Dendritic cell treated with granulocyte-macrophage colony-stimulating factor and Interleukin-4, amounts not matched to agents 40 ng/mL and 50 ng/mL, for 4 days (primary cell): Measurements from ENCODE around the gene IFI6.
"Not testable (repeated sequence)": the region's sequence is repeated elsewhere in the genome, so short reads cannot be mapped to it uniquely, and the experiment has no call there.

Experiments used
- H3K27ac Mint-ChIP-seq: one replicate; pipeline ENCODE4 v1.8.0; 2022; ENCODE audit warnings: mild to moderate bottlenecking, mixed read lengths
- H3K27me3 Mint-ChIP-seq: one replicate; pipeline ENCODE4 v1.8.0; 2022; ENCODE audit warnings: mild to moderate bottlenecking, mixed read lengths
- H3K36me3 Mint-ChIP-seq: one replicate; pipeline ENCODE4 v1.8.0; 2022; ENCODE audit warnings: low read depth, mixed read lengths
- H3K4me1 Mint-ChIP-seq: one replicate; pipeline ENCODE4 v1.8.0; 2022; ENCODE audit warnings: low read depth, mixed read lengths
- H3K4me3 Mint-ChIP-seq: one replicate; pipeline ENCODE4 v1.8.0; 2022; ENCODE audit warnings: mild to moderate bottlenecking, moderate library complexity, mixed read lengths
- H3K9me3 Mint-ChIP-seq: one replicate; pipeline ENCODE4 v1.8.0; 2022; ENCODE audit warnings: mixed read lengths
- intact Hi-C: fragments of 100-400 bp; cut with micrococcal nuclease; formaldehyde crosslinking; loops from one replicate; pipeline ENCODE4 v1.15.0; 2022

Gene IFI6

GRCh38 chr1:27634985-27635367 is 37.0 kb downstream of the IFI6 start, which contains the start of gene FGR:
Gene FGR, minus strand, starts transcription at chr1:27635185. Its CDS starts 11,269 bp downstream, at chr1:27623916.
- peaks cover 38% of the 10 kb centered on the region for H3K36me3 Mint-ChIP-seq
- intact Hi-C loops, result no loop called here
- H3K4me3 Mint-ChIP-seq, result peak within 1 kb of the TSS; percentile 99
- H3K27me3 Mint-ChIP-seq, result no peaks in the 10 kb centered on the region
- H3K9me3 Mint-ChIP-seq, result no peaks in the 10 kb centered on the region
- peaks cover 82% of the 10 kb centered on the region for H3K4me1 Mint-ChIP-seq
- H3K27ac Mint-ChIP-seq, result peak within 1 kb of the TSS; percentile 99

- Mint-ChIP-seq H3K4me1 (peaks cover 83% of the 10 kb centered on the region), H3K4me3 (peak overlapping the region; percentile 99), H3K27ac (peak overlapping the region; percentile 99), H3K27me3 (no peaks in the 10 kb centered on the region), H3K9me3 (no peaks in the 10 kb centered on the region), H3K36me3 (peaks cover 42% of the 10 kb centered on the region)
- intact Hi-C loops, result no loop called here
These were observed 37.6 kb downstream of the IFI6 start for GRCh38 chr1:27634177-27634984.

- H3K27ac Mint-ChIP-seq, result peak overlapping the region; percentile 99
- H3K36me3 Mint-ChIP-seq, result peaks cover 49% of the 10 kb centered on the region
- intact Hi-C loops, result no loop called here
- no peaks in the 10 kb centered on the region for H3K9me3 Mint-ChIP-seq
- H3K4me3 Mint-ChIP-seq, result peak overlapping the region; percentile 99
- peaks cover 87% of the 10 kb centered on the region for H3K4me1 Mint-ChIP-seq
- H3K27me3 Mint-ChIP-seq, result no peaks in the 10 kb centered on the region
These were observed 38.3 kb downstream of the IFI6 start for GRCh38 chr1:27633640-27634176.

GRCh38 chr1:27633298-27633610 is 38.7 kb downstream of the IFI6 start:
- peak overlapping the region; percentile 99 for H3K27ac Mint-ChIP-seq
- H3K4me3 Mint-ChIP-seq, result peak overlapping the region; percentile 99
- H3K36me3 Mint-ChIP-seq, result peaks cover 51% of the 10 kb centered on the region
- peaks cover 87% of the 10 kb centered on the region for H3K4me1 Mint-ChIP-seq
- H3K27me3 Mint-ChIP-seq, result no peaks in the 10 kb centered on the region
- no peaks in the 10 kb centered on the region for H3K9me3 Mint-ChIP-seq
- intact Hi-C loops, result no loop called here

GRCh38 chr1:27632387-27633297 is 39.4 kb downstream of the IFI6 start:
- Mint-ChIP-seq H3K9me3 (no peaks in the 10 kb centered on the region), H3K36me3 (peaks cover 51% of the 10 kb centered on the region), H3K4me3 (peak overlapping the region; percentile 99), H3K4me1 (peaks cover 85% of the 10 kb centered on the region), H3K27ac (peak overlapping the region; percentile 99), H3K27me3 (no peaks in the 10 kb centered on the region)
- intact Hi-C loops, result no loop called here

- intact Hi-C loops, result no loop called here
- peak overlapping the region; percentile 99 for H3K27ac Mint-ChIP-seq
- peak overlapping the region; percentile 48 for H3K4me3 Mint-ChIP-seq
- H3K27me3 Mint-ChIP-seq, result no peaks in the 10 kb centered on the region
- H3K36me3 Mint-ChIP-seq, result peaks cover 51% of the 10 kb centered on the region
- H3K4me1 Mint-ChIP-seq, result peaks cover 69% of the 10 kb centered on the region
- H3K9me3 Mint-ChIP-seq, result no peaks in the 10 kb centered on the region
These were observed 41.0 kb downstream of the IFI6 start for GRCh38 chr1:27630859-27631491.

- Mint-ChIP-seq H3K4me1 (peaks cover 55% of the 10 kb centered on the region), H3K27ac (peak overlapping the region; percentile 66), H3K27me3 (no peaks in the 10 kb centered on the region), H3K36me3 (peaks cover 40% of the 10 kb centered on the region), H3K4me3 (peak overlapping the region; percentile 48), H3K9me3 (no peaks in the 10 kb centered on the region)
- intact Hi-C loops, result no loop called here
These were observed 43.3 kb downstream of the IFI6 start for GRCh38 chr1:27628712-27629111.

- H3K4me1 Mint-ChIP-seq, result peaks cover 45% of the 10 kb centered on the region
- H3K4me3 Mint-ChIP-seq, H3K9me3 Mint-ChIP-seq, H3K27ac Mint-ChIP-seq, H3K27me3 Mint-ChIP-seq, intact Hi-C loops: not testable (repeated sequence)
- peaks cover 31% of the 10 kb centered on the region for H3K36me3 Mint-ChIP-seq
These were observed 44.3 kb downstream of the IFI6 start for GRCh38 chr1:27627733-27628132.

GRCh38 chr1:27627061-27627460 is 44.9 kb downstream of the IFI6 start:
- intact Hi-C loops, result no loop called here
- H3K4me3 Mint-ChIP-seq, result no peak overlapping the region
- no peak overlapping the region for H3K27ac Mint-ChIP-seq
- peaks cover 25% of the 10 kb centered on the region for H3K36me3 Mint-ChIP-seq
- H3K27me3 Mint-ChIP-seq, result no peaks in the 10 kb centered on the region
- no peaks in the 10 kb centered on the region for H3K9me3 Mint-ChIP-seq
- peaks cover 42% of the 10 kb centered on the region for H3K4me1 Mint-ChIP-seq

- H3K4me1 Mint-ChIP-seq, result peaks cover 42% of the 10 kb centered on the region
- intact Hi-C loops, result no loop called here
These were observed 45.7 kb downstream of the IFI6 start for GRCh38 chr1:27626031-27626935.

GRCh38 chr1:27624467-27625178 is 47.4 kb downstream of the IFI6 start:
- no peak overlapping the region for H3K4me3 Mint-ChIP-seq
- H3K4me1 Mint-ChIP-seq, result peaks cover 35% of the 10 kb centered on the region
- H3K27me3 Mint-ChIP-seq, result no peaks in the 10 kb centered on the region
- H3K27ac Mint-ChIP-seq, result no peak overlapping the region
- intact Hi-C loops, result no loop called here
- no peaks in the 10 kb centered on the region for H3K9me3 Mint-ChIP-seq
- peaks cover 16% of the 10 kb centered on the region for H3K36me3 Mint-ChIP-seq

More at GRCh38 chr1:27626031-27626935, 45.7 kb downstream of the IFI6 start:
- Mint-ChIP-seq H3K27me3 (no peaks in the 10 kb centered on the region), H3K4me3 (no peak overlapping the region), H3K36me3 (peaks cover 24% of the 10 kb centered on the region), H3K9me3 (no peaks in the 10 kb centered on the region), H3K27ac (no peak overlapping the region)

- H3K36me3 Mint-ChIP-seq, result peaks cover 16% of the 10 kb centered on the region
- H3K9me3 Mint-ChIP-seq, result no peaks in the 10 kb centered on the region
- intact Hi-C loops, result no loop called here
- H3K27me3 Mint-ChIP-seq, result no peaks in the 10 kb centered on the region
- peaks cover 35% of the 10 kb centered on the region for H3K4me1 Mint-ChIP-seq
- H3K27ac Mint-ChIP-seq, result no peak overlapping the region
- H3K4me3 Mint-ChIP-seq, result no peak overlapping the region
These were observed 48.4 kb downstream of the IFI6 start for GRCh38 chr1:27623327-27624212.
